Astrocyte of the spinal cord (primary cell): ENCODE data around the gene ABI3BP.

Experiments
- DNase-seq: peaks from one replicate; pipeline ENCODE4 v3.0.0; 2011; ENCODE audit warnings: low read depth, low spot score
- H3K4me3 ChIP-seq: 2 replicates; pipeline ENCODE4 v1.5.1; 2011; ENCODE audit warnings: low read depth, mild to moderate bottlenecking, low read length, moderate library complexity
- CTCF ChIP-seq: IDR thresholded peaks from 2 replicates; pipeline ENCODE4 v1.5.1; 2012; ENCODE audit warnings: low read depth, mild to moderate bottlenecking, low read length, inconsistent platforms
- in situ Hi-C: cut with HindIII; loops from 2 replicates; pipeline ENCODE4 v1.10.0; 2017; ENCODE audit warnings: low sequenced_read_pairs

ABI3BP gene

GRCh38 chr3:100777271-100777670 is 215.9 kb downstream of the ABI3BP start:
- TF ChIP-seq CTCF: no peak
- H3K4me3 ChIP-seq: no peak overlapping the region
- peak; percentile 39 for DNase-seq
- in situ Hi-C loops: no loop called here

- in situ Hi-C loops: no loop called here
- DNase-seq: no peak
- peak; percentile 3 for TF ChIP-seq CTCF
- H3K4me3 ChIP-seq: no peak overlapping the region
These were observed 216.5 kb downstream of the ABI3BP start for GRCh38 chr3:100776746-100777145.

- no peak for DNase-seq
- no peak for TF ChIP-seq CTCF
- no peak overlapping the region for H3K4me3 ChIP-seq
- in situ Hi-C loops: no loop called here
These were observed 217.0 kb downstream of the ABI3BP start for GRCh38 chr3:100776097-100776729.

- TF ChIP-seq CTCF: no peak
- in situ Hi-C loops: no loop called here
- no peak overlapping the region for H3K4me3 ChIP-seq
- no peak for DNase-seq
These were observed 217.6 kb downstream of the ABI3BP start for GRCh38 chr3:100775669-100776068.

- in situ Hi-C loops: no loop called here
- no peak for DNase-seq
- H3K4me3 ChIP-seq: no peak overlapping the region
- TF ChIP-seq CTCF: no peak
These were observed 218.0 kb downstream of the ABI3BP start for GRCh38 chr3:100775226-100775625.

GRCh38 chr3:100769693-100770092 is 223.5 kb downstream of the ABI3BP start:
- no peak for TF ChIP-seq CTCF
- no peak for DNase-seq
- H3K4me3 ChIP-seq: no peak overlapping the region
- in situ Hi-C loops: no loop called here
